HepG2 (cell line): Measurements from ENCODE around the gene CCS. TPM values are rescaled to one million over a fixed set of nuclear protein-coding genes. Genes with fewer than 3 reads are reported as not detected.

ENCODE experiments used
- CBX1 ChIP-seq: IDR thresholded peaks from one replicate; pipeline ENCODE4 v1.6.1; 2016; ENCODE audit warnings: antibody characterized with exemption, low read depth
- HIVEP1 ChIP-seq: sonication (generic); formaldehyde crosslinking; IDR thresholded peaks from 2 replicates; pipeline ENCODE4 v1.4.0; 2020; ENCODE audit warnings: mild to moderate bottlenecking, missing genetic modification reagents
- HNRNPLL ChIP-seq: fragments of 200-400 bp; formaldehyde crosslinking; IDR thresholded peaks from 2 replicates; pipeline ENCODE4 v1.6.1; 2017; ENCODE audit warnings: mild to moderate bottlenecking, low read depth, low read length; ENCODE audit not compliant: poor library complexity, severe bottlenecking
- MAZ ChIP-seq, 2 experiments: sonication (generic) in 1 of 2; formaldehyde crosslinking in 1 of 2; IDR thresholded peaks; 2 replicates each; pipeline versions ENCODE4 v1.5.0 to v1.6.1; 2012 to 2020; ENCODE audit warnings: low read depth in 2 of 2, mild to moderate bottlenecking in 2 of 2, borderline replicate concordance in 1 of 2, improper control_type of control experiment in 1 of 2, low read length in 1 of 2, missing genetic modification reagents in 1 of 2, moderate library complexity in 1 of 2
- POLR2A ChIP-seq, 2 experiments: IDR thresholded peaks; 2 replicates each; pipeline ENCODE4 v1.6.1; 2011; ENCODE audit warnings: low read depth in 2 of 2, low read length in 2 of 2, mild to moderate bottlenecking in 1 of 2, moderate library complexity in 1 of 2; ENCODE audit not compliant: insufficient read depth in 1 of 2
- POLR2AphosphoS2 ChIP-seq: IDR thresholded peaks from 2 replicates; pipeline ENCODE4 v1.6.1; 2011; ENCODE audit warnings: low read depth, low read length, improper control_type of control experiment
- SIN3B ChIP-seq: fragments of 150-350 bp; IDR thresholded peaks from 2 replicates; pipeline ENCODE4 v1.6.1; 2014; ENCODE audit warnings: low read length
- SOX5 ChIP-seq: IDR thresholded peaks from 2 replicates; pipeline ENCODE4 v1.6.1; 2016; ENCODE audit warnings: borderline replicate concordance
- TBX2 ChIP-seq: sonication (generic); formaldehyde crosslinking; IDR thresholded peaks from 2 replicates; pipeline ENCODE4 v1.5.0; 2020; ENCODE audit warnings: missing genetic modification reagents, mild to moderate bottlenecking, borderline replicate concordance
- ZC3H13 ChIP-seq: sonication (generic); formaldehyde crosslinking; IDR thresholded peaks from 2 replicates; pipeline ENCODE4 v1.8.1; 2023; ENCODE audit warnings: mild to moderate bottlenecking, missing genetic modification reagents, moderate library complexity
- ZFP36L1 ChIP-seq: sonication (generic); formaldehyde crosslinking; IDR thresholded peaks from 2 replicates; pipeline ENCODE4 v1.8.0; 2022; ENCODE audit warnings: mild to moderate bottlenecking, missing genetic modification reagents, moderate library complexity
- ZFP36L2 ChIP-seq: sonication (generic); formaldehyde crosslinking; IDR thresholded peaks from 2 replicates; pipeline ENCODE4 v1.4.0; 2020; ENCODE audit warnings: missing genetic modification reagents
- ZNF101 ChIP-seq: sonication (generic); formaldehyde crosslinking; IDR thresholded peaks from 2 replicates; pipeline ENCODE4 v1.4.0; 2020; ENCODE audit warnings: mild to moderate bottlenecking, low read depth, missing genetic modification reagents, borderline replicate concordance
- ZNF205 ChIP-seq: IDR thresholded peaks from 2 replicates; pipeline ENCODE4 v1.6.1; 2018; ENCODE audit warnings: missing biosample characterization, missing genetic modification reagents
- ZNF292 ChIP-seq: sonication (generic); formaldehyde crosslinking; IDR thresholded peaks from 2 replicates; pipeline ENCODE4 v1.8.1; 2022; ENCODE audit warnings: mild to moderate bottlenecking, low read depth, missing genetic modification reagents, borderline replicate concordance
- ZNF552 ChIP-seq: sonication (generic); formaldehyde crosslinking; IDR thresholded peaks from 2 replicates; pipeline ENCODE4 v1.9.0; 2022; ENCODE audit warnings: missing genetic modification reagents, mild to moderate bottlenecking, borderline replicate concordance
- ZNF589 ChIP-seq: sonication (generic); formaldehyde crosslinking; conservative IDR thresholded peaks from 2 replicates; pipeline ENCODE4 v1.8.0; 2022; ENCODE audit warnings: mild to moderate bottlenecking, moderate library complexity, missing genetic modification reagents
- ZNF672 ChIP-seq: sonication (generic); formaldehyde crosslinking; IDR thresholded peaks from 2 replicates; pipeline ENCODE4 v1.8.1; 2022; ENCODE audit warnings: missing genetic modification reagents
- ZNF703 ChIP-seq: sonication (generic); formaldehyde crosslinking; IDR thresholded peaks from 2 replicates; pipeline ENCODE4 v1.5.1; 2020; ENCODE audit warnings: missing genetic modification reagents, mild to moderate bottlenecking, moderate library complexity, borderline replicate concordance
- ZNF891 ChIP-seq: sonication (generic); formaldehyde crosslinking; IDR thresholded peaks from 2 replicates; pipeline ENCODE4 v1.5.0; 2020; ENCODE audit warnings: mild to moderate bottlenecking, missing genetic modification reagents
- polyA plus RNA-seq, 8 experiments: library from polyadenylated mRNA; depleted of rRNA in 3 of 8; stranded (reverse) in 7 of 8; unstranded in 1 of 8; fragments of >200 nt; fragmentation: Illumina TruSeq in 4 of 8; extraction: Trizol in 4 of 8; gene quantifications; 2 replicates each; pipeline versions ENCODE4 v1.2.1 to v1.2.3, GENCODE V29; 2011 to 2016; ENCODE audit warnings: low read depth in 4 of 8, missing spikeins in 1 of 8, mixed read lengths in 1 of 8; ENCODE audit not compliant: insufficient read depth in 1 of 8
- total RNA-seq, 5 experiments: library from RNA; depleted of rRNA; stranded (reverse); fragments of >200 nt; fragmentation: Illumina TruSeq; extraction: Trizol; gene quantifications; 2 replicates each; pipeline ENCODE4 v1.2.3, GENCODE V29; 2016; ENCODE audit warnings: low read depth in 1 of 5
- TF ChIP-seq, protein P1 (sequence below): sonication (generic); formaldehyde crosslinking; IDR thresholded peaks from 2 replicates; pipeline ENCODE4 v1.5.1; 2020; ENCODE audit warnings: mild to moderate bottlenecking, missing genetic modification reagents, moderate library complexity
- TF ChIP-seq, protein P2 (sequence below): sonication (generic); formaldehyde crosslinking; IDR thresholded peaks from 2 replicates; pipeline ENCODE4 v1.8.0; 2022; ENCODE audit warnings: mild to moderate bottlenecking, missing genetic modification reagents, borderline replicate concordance
- TF ChIP-seq, protein P3 (sequence below): IDR thresholded peaks from 2 replicates; pipeline ENCODE4 v1.6.1; 2012; ENCODE audit warnings: inconsistent platforms

The CCS gene
- total and polyA plus RNA-seq, 2 of the 13 experiments (the other 11 are each of a cell fraction or from before 2014, with no cell fraction given), result 25.4 to 44.6 TPM

DNA sequence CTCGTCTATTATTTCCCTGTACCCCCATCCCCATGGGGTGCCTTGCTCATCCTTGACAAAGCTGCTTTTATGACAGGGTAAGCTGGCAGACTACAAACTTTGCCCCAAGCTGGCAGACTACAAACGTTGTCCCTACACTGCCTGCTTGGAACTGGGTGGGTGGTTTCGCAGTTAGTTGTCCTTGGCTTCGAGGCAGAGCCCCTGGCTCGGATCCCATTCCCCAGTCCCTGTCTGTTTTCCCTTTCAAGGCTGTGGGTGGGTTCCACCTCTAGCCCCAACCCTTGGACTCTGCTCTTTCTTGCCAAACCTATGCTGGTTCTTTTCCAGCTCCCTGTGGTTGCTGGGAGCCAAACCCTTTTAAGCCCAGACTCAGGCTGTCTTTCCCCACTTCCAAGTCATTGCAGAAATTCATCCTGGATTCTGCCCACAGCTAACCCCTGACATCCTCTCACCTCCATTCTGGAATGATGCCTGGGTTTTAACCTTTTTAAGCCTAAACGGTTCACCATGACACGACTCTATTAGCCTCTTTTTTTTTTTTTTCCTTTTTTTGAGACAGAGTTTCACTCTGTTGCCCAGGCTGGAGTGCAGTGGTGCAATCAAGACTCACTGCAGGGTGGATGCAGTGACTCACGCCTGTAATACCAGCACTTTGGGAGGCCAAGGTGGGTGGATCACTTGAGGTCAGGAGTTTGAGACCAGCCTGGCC, 14.3 kb downstream of the CCS start (continued):
- TF ChIP-seq, protein P1, sequence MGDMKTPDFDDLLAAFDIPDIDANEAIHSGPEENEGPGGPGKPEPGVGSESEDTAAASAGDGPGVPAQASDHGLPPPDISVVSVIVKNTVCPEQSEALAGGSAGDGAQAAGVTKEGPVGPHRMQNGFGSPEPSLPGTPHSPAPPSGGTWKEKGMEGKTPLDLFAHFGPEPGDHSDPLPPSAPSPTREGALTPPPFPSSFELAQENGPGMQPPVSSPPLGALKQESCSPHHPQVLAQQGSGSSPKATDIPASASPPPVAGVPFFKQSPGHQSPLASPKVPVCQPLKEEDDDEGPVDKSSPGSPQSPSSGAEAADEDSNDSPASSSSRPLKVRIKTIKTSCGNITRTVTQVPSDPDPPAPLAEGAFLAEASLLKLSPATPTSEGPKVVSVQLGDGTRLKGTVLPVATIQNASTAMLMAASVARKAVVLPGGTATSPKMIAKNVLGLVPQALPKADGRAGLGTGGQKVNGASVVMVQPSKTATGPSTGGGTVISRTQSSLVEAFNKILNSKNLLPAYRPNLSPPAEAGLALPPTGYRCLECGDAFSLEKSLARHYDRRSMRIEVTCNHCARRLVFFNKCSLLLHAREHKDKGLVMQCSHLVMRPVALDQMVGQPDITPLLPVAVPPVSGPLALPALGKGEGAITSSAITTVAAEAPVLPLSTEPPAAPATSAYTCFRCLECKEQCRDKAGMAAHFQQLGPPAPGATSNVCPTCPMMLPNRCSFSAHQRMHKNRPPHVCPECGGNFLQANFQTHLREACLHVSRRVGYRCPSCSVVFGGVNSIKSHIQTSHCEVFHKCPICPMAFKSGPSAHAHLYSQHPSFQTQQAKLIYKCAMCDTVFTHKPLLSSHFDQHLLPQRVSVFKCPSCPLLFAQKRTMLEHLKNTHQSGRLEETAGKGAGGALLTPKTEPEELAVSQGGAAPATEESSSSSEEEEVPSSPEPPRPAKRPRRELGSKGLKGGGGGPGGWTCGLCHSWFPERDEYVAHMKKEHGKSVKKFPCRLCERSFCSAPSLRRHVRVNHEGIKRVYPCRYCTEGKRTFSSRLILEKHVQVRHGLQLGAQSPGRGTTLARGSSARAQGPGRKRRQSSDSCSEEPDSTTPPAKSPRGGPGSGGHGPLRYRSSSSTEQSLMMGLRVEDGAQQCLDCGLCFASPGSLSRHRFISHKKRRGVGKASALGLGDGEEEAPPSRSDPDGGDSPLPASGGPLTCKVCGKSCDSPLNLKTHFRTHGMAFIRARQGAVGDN (CRISPR knock-in tag), result peak; percentile 47
- TF ChIP-seq SIN3B, result no peak
- TF ChIP-seq CBX1, result no peak
- TF ChIP-seq ZNF891 (CRISPR knock-in tag), result no peak
- 0 out of 2 replicates have a peak, but pooled peaks have one; percentile 30 for TF ChIP-seq SOX5 (CRISPR knock-in tag)
- no peak for TF ChIP-seq POLR2A (IDR thresholded peaks at IDR 0.05; ENCODE audit: insufficient read depth in 1 of 2, low read depth in 2 of 2, low read length in 2 of 2)
- TF ChIP-seq ZNF292 (CRISPR knock-in tag), result peak; percentile 31; the same call in 1 of the 2 replicates
- TF ChIP-seq, protein P2, sequence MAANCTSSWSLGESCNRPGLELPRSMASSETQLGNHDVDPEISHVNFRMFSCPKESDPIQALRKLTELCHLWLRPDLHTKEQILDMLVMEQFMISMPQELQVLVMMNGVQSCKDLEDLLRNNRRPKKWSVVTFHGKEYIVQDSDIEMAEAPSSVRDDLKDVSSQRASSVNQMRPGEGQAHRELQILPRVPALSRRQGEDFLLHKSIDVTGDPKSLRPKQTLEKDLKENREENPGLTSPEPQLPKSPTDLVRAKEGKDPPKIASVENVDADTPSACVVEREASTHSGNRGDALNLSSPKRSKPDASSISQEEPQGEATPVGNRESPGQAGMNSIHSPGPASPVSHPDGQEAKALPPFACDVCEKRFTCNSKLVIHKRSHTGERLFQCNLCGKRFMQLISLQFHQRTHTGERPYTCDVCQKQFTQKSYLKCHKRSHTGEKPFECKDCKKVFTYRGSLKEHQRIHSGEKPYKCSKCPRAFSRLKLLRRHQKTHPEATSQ (CRISPR knock-in tag), result no peak
- TF ChIP-seq ZNF205 (CRISPR knock-in tag), result no peak
- TF ChIP-seq HIVEP1 (CRISPR knock-in tag), result no peak
- no peak for TF ChIP-seq POLR2AphosphoS2
- no peak for TF ChIP-seq ZNF672 (CRISPR knock-in tag)
- no peak for TF ChIP-seq HNRNPLL
- no peak for TF ChIP-seq ZNF101 (CRISPR knock-in tag)
- no peak for TF ChIP-seq ZFP36L2 (CRISPR knock-in tag)
- no peak for TF ChIP-seq ZFP36L1 (CRISPR knock-in tag)
- TF ChIP-seq TBX2 (CRISPR knock-in tag), result peak; percentile 46; the same call in 1 of the 2 replicates
- no peak for TF ChIP-seq ZNF552
- TF ChIP-seq ZNF703 (CRISPR knock-in tag), result no peak; the same call in 1 of the 2 replicates
- TF ChIP-seq ZC3H13 (CRISPR knock-in tag), result no peak
- no peak for TF ChIP-seq MAZ (IDR thresholded peaks at IDR 0.05; ENCODE audit: borderline replicate concordance, low read depth, low read length)
- TF ChIP-seq MAZ (CRISPR knock-in tag; IDR thresholded peaks at IDR 0.05; ENCODE audit: low read depth), result no peak
- TF ChIP-seq, protein P3, sequence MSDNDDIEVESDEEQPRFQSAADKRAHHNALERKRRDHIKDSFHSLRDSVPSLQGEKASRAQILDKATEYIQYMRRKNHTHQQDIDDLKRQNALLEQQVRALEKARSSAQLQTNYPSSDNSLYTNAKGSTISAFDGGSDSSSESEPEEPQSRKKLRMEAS, result no peak
- TF ChIP-seq ZNF589 (CRISPR knock-in tag), result no peak
